ENCODE results near the gene FOXO6. TPM values are rescaled to one million over a fixed set of nuclear protein-coding genes. Genes with fewer than 3 reads are reported as not detected.

The FOXO6 gene
- total RNA-seq, 1 experiment from 2014 or later: 0.47 TPM

DNA sequence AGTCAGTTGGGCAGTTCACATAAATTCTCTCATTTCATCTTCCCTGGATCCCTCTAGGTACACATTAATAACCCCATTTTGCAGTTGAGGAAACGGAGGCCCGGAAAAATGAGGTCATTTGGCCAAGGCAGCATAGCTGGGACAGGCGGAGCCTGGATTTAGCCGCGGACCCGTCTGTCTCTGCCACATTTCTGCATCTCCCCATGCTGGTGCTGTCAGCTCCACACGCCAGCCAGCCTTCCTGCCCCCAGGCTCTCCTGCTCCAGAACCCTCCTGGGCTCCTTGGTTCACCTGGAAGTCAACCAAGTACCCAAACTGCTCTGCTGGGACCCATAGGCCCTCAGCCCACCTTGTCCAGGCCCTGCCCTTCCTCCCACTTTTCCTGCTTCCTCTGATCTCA, 7.6 kb downstream of the FOXO6 start:
- Mint-ChIP-seq H3K4me1 (ENCODE audit: low read depth, unreplicated experiment) (peaks cover 17% of the 10 kb centered on the region), H3K27ac (ENCODE audit: unreplicated experiment) (no peak overlapping the region)

DNA sequence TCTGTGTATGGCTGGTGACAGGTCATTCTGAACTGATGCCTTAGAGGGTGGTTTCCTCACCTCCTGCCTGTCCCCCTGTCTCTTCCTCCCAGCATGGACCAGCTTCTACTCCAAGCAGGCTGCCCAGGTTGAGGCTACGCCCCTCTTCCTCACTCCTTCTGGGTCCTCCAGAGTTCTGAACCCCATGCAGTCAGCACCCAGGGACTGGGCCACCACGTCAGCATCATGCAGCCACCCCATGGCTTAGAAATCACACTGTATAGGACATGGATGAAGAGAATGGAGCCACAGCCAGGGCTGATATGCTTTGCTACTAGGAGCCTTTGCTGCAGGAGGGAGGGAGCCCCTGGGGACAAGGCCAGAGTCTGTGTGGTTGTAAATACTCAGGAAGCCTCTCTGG, 8.3 kb downstream of the FOXO6 start:
- Mint-ChIP-seq H3K4me1 (ENCODE audit: low read depth, unreplicated experiment) (peaks cover 17% of the 10 kb centered on the region), H3K36me3 (ENCODE audit: insufficient read depth, unreplicated experiment) (no peaks in the 10 kb centered on the region), H3K27ac (ENCODE audit: unreplicated experiment) (no peak overlapping the region), H3K4me3 (ENCODE audit: low read depth, unreplicated experiment) (no peak overlapping the region), H3K27me3 (ENCODE audit: unreplicated experiment) (peaks cover 38% of the 10 kb centered on the region), H3K9me3 (ENCODE audit: low read depth, unreplicated experiment) (no peaks in the 10 kb centered on the region)
- no peak for DNase-seq
- TF ChIP-seq, protein P1, sequence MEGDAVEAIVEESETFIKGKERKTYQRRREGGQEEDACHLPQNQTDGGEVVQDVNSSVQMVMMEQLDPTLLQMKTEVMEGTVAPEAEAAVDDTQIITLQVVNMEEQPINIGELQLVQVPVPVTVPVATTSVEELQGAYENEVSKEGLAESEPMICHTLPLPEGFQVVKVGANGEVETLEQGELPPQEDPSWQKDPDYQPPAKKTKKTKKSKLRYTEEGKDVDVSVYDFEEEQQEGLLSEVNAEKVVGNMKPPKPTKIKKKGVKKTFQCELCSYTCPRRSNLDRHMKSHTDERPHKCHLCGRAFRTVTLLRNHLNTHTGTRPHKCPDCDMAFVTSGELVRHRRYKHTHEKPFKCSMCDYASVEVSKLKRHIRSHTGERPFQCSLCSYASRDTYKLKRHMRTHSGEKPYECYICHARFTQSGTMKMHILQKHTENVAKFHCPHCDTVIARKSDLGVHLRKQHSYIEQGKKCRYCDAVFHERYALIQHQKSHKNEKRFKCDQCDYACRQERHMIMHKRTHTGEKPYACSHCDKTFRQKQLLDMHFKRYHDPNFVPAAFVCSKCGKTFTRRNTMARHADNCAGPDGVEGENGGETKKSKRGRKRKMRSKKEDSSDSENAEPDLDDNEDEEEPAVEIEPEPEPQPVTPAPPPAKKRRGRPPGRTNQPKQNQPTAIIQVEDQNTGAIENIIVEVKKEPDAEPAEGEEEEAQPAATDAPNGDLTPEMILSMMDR (IDR thresholded peaks at IDR 0.05; ENCODE audit: unreplicated experiment): no peak
- no TSS peak for BruUV-seq (replicated peaks)
- intact Hi-C loops (cut with micrococcal nuclease; ENCODE audit: unreplicated experiment): no loop called here
- CTCF ChIA-PET: no interaction called here

More for the DNA sequence above, 7.6 kb downstream of the FOXO6 start:
- TF ChIP-seq, protein P1 (IDR thresholded peaks at IDR 0.05; ENCODE audit: unreplicated experiment): no peak
- CTCF ChIA-PET: no interaction called here
- intact Hi-C loops (cut with micrococcal nuclease; ENCODE audit: unreplicated experiment): no loop called here
- Mint-ChIP-seq H3K27me3 (ENCODE audit: unreplicated experiment) (peaks cover 44% of the 10 kb centered on the region), H3K4me3 (ENCODE audit: low read depth, unreplicated experiment) (no peak overlapping the region), H3K9me3 (ENCODE audit: low read depth, unreplicated experiment) (no peaks in the 10 kb centered on the region), H3K36me3 (ENCODE audit: insufficient read depth, unreplicated experiment) (no peaks in the 10 kb centered on the region)
- BruUV-seq (replicated peaks): no TSS peak
- DNase-seq: no peak

DNA sequence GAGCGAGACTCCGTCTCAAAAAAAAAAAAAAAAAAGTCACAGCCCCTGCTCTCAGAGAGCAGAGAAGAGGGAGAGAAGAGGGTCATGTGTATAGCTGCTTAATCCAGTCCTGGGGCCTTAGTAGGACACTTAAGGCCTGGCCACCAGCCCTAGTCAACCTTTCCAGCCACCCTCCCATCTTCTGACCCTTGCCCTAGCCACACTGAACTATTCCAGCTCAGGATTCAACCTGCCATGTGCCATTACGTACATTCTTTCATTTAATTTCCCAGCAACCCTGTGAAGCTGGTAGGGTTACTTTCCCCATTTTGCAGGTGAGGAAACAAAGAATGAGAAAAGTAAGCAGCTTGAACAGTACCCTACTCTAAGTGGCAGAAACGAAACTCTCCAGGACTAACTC, 9.0 kb downstream of the FOXO6 start:
- Mint-ChIP-seq H3K27ac (ENCODE audit: unreplicated experiment) (no peak overlapping the region), H3K27me3 (ENCODE audit: unreplicated experiment) (peaks cover 40% of the 10 kb centered on the region), H3K36me3 (ENCODE audit: insufficient read depth, unreplicated experiment) (no peaks in the 10 kb centered on the region), H3K4me3 (ENCODE audit: low read depth, unreplicated experiment) (no peak overlapping the region), H3K9me3 (ENCODE audit: low read depth, unreplicated experiment) (no peaks in the 10 kb centered on the region), H3K4me1 (ENCODE audit: low read depth, unreplicated experiment) (peaks cover 16% of the 10 kb centered on the region)
- CTCF ChIA-PET: interaction anchor here (1.5 kb wide), 1 partner anchor 10 kb away, joined by 4 read pairs; no protein-coding TSS in a partner anchor
- DNase-seq: no peak
- intact Hi-C loops (cut with micrococcal nuclease; ENCODE audit: unreplicated experiment): no loop called here
- no TSS peak for BruUV-seq (replicated peaks)
- TF ChIP-seq, protein P1 (IDR thresholded peaks at IDR 0.05; ENCODE audit: unreplicated experiment): no peak

DNA sequence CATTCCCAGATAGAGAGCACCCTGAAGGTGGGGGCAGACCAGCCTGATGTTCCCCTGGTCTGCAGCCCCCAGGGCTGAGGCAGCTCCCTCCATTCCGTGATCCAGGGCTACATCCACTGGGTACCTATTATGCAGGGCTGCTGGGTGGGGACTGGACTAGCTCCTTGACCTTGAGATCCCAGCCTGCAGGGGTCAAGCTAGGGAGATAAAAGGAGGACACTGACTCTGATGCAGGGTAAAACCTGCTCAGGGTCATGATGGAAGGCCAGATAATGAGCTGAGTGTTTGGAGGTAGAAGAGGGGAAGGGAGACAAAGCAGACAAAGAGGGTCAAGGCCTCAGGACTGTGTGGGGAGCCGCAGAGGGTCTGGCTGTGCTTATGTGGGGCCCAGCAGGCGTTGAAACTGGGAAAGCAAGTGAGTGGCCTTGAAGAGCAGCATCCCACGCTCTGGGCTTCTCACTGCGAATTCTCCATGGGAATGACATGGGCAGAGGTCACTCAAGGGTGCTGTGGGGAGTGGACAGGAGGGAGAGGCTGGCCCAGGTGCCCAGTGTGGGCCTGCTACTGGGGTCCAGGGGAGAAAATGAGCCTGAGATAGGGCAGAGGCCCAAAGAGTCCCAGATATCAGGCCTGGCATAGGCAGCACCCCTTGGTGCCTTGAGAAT, 9.7 kb downstream of the FOXO6 start:
- Mint-ChIP-seq H3K9me3 (ENCODE audit: low read depth, unreplicated experiment) (no peaks in the 10 kb centered on the region), H3K36me3 (ENCODE audit: insufficient read depth, unreplicated experiment) (no peaks in the 10 kb centered on the region), H3K4me1 (ENCODE audit: low read depth, unreplicated experiment) (peaks cover 10% of the 10 kb centered on the region), H3K27ac (ENCODE audit: unreplicated experiment) (no peak overlapping the region), H3K27me3 (ENCODE audit: unreplicated experiment) (peaks cover 47% of the 10 kb centered on the region), H3K4me3 (ENCODE audit: low read depth, unreplicated experiment) (no peak overlapping the region)
- intact Hi-C loops (cut with micrococcal nuclease; ENCODE audit: unreplicated experiment): no loop called here
- BruUV-seq (replicated peaks): no TSS peak
- TF ChIP-seq, protein P1 (IDR thresholded peaks at IDR 0.05; ENCODE audit: unreplicated experiment): no peak
- no peak for DNase-seq
- CTCF ChIA-PET: interaction anchor here (0.6 to 1.5 kb wide), 2 partner anchors 11 to 417 kb away, joined by 4 read pairs; no protein-coding TSS in a partner anchor

All from Calu3 (cell line).